ENCODE results near the gene CYP4F8. TPM values are rescaled to one million over a fixed set of nuclear protein-coding genes. Genes with fewer than 3 reads are reported as not detected.
A peak's percentile ranks its signal among the peaks of the same experiment; 100 is the strongest.
"Not testable (repeated sequence)": the region's sequence is repeated elsewhere in the genome, so short reads cannot be mapped to it uniquely, and the experiment has no call there.

CYP4F8 gene
- total RNA-seq, result not detected in 2 replicates

GRCh38 chr19:15614507-15615379, at the start of gene CYP4F8:
CYP4F8 (plus strand) TSS chr19:15615218; CDS start chr19:15615617, 399 bp downstream.
- DNase-seq (ENCODE audit: low read depth in 2 of 2), result no peak

- no peak for DNase-seq (ENCODE audit: low read depth in 2 of 2)
Measured at GRCh38 chr19:15570420-15570819, 44.6 kb upstream of the CYP4F8 start.

- DNase-seq (ENCODE audit: low read depth in 2 of 2), result no peak
Measured at GRCh38 chr19:15575406-15575805, 39.6 kb upstream of the CYP4F8 start.

- no peak for DNase-seq (ENCODE audit: low read depth in 2 of 2)
Measured at GRCh38 chr19:15576526-15577156, 38.4 kb upstream of the CYP4F8 start.

- no peak for DNase-seq (ENCODE audit: low read depth in 2 of 2)
Measured at GRCh38 chr19:15577184-15577771, 37.7 kb upstream of the CYP4F8 start.

GRCh38 chr19:15583346-15583745, 31.7 kb upstream of the CYP4F8 start:
- no peak for DNase-seq (ENCODE audit: low read depth in 2 of 2)

- DNase-seq (ENCODE audit: low read depth in 2 of 2), result no peak
Measured at GRCh38 chr19:15584095-15584494, 30.9 kb upstream of the CYP4F8 start.

GRCh38 chr19:15584541-15585115, 30.4 kb upstream of the CYP4F8 start:
- peak; percentile 24 to 67 for DNase-seq (ENCODE audit: low read depth in 2 of 2)

- DNase-seq (ENCODE audit: low read depth in 2 of 2), result no peak
Measured at GRCh38 chr19:15587663-15588062, 27.4 kb upstream of the CYP4F8 start.

- DNase-seq (ENCODE audit: low read depth in 2 of 2), result no peak
Measured at GRCh38 chr19:15588265-15588664, 26.8 kb upstream of the CYP4F8 start.

- DNase-seq (ENCODE audit: low read depth in 2 of 2), result no peak
Measured at GRCh38 chr19:15589760-15590451, 25.1 kb upstream of the CYP4F8 start.

GRCh38 chr19:15591796-15592195, 23.2 kb upstream of the CYP4F8 start:
- DNase-seq (ENCODE audit: low read depth in 2 of 2), result no peak

GRCh38 chr19:15592506-15592905, 22.5 kb upstream of the CYP4F8 start:
- not testable (repeated sequence) for DNase-seq (ENCODE audit: low read depth in 2 of 2)

- not testable (repeated sequence) for DNase-seq (ENCODE audit: low read depth in 2 of 2)
Measured at GRCh38 chr19:15593766-15594165, 21.3 kb upstream of the CYP4F8 start.

GRCh38 chr19:15595069-15595468, 19.9 kb upstream of the CYP4F8 start:
- no peak for DNase-seq (ENCODE audit: low read depth in 2 of 2)

- DNase-seq (ENCODE audit: low read depth in 2 of 2), result not testable (repeated sequence)
Measured at GRCh38 chr19:15607978-15608925, 6.8 kb upstream of the CYP4F8 start.

- no peak for DNase-seq (ENCODE audit: low read depth in 2 of 2)
Measured at GRCh38 chr19:15609261-15609660, 5.8 kb upstream of the CYP4F8 start.

- DNase-seq (ENCODE audit: low read depth in 2 of 2), result no peak
Measured at GRCh38 chr19:15612342-15612741, 2.7 kb upstream of the CYP4F8 start.

GRCh38 chr19:15613338-15613737, 1.7 kb upstream of the CYP4F8 start:
- no peak for DNase-seq (ENCODE audit: low read depth in 2 of 2)

- DNase-seq (ENCODE audit: low read depth in 2 of 2), result no peak
Measured at GRCh38 chr19:15615526-15615925, 508 bp downstream of the CYP4F8 start.

Data from dermis microvascular lymphatic vessel endothelial cell (primary cell).